MM.1S (cell line): ENCODE results near the gene TNKS1BP1.

ENCODE experiments used
- EZH2 ChIP-seq: fragments of 300-600 bp; sonication (generic); optimal IDR thresholded peaks from 2 replicates; pipeline ENCODE3; 2017; ENCODE audit warnings: low read depth, mild to moderate bottlenecking, antibody characterized with exemption, low read length, mixed read lengths
- TF ChIP-seq, protein P1 (sequence below): fragments of 300-600 bp; sonication (generic); IDR thresholded peaks from 2 replicates; pipeline ENCODE4 v1.5.1; 2016; ENCODE audit warnings: antibody characterized with exemption, low read length, mixed read lengths

DNA sequence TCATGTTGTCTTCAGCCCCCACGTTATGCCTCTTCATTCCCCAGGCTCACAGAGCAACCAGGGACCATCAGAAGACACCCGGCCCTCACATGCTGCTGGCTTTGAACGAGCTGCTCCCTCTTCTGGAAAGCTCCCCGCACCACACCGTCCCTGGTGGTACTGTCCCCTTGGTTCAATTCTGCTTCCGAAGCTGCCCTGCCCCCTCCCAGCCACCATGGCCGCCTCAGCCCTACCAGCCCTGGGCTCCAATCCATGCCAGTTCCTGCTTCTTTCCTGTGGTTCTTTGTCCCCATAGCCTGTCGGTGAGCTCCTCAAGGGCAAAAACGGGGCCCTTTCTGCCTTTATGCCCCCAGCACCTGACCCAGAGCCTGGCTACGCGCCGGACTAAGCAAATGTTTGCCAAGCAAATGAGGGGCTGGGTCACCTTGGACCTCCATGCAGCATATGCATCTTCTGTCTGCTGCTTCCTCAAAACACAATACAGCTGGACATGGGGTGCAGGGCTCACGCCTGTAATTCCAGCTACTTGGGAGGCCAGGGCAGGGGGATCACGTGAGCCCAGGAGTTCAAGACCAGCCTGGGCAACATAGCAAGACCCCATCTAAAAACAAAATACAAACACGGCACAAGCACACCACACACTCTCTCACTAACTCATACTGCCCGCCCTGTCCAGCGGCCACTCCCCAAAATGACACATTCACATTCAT, 21.3 kb downstream of the TNKS1BP1 start:
- TF ChIP-seq EZH2 = no peak
- TF ChIP-seq, protein P1, sequence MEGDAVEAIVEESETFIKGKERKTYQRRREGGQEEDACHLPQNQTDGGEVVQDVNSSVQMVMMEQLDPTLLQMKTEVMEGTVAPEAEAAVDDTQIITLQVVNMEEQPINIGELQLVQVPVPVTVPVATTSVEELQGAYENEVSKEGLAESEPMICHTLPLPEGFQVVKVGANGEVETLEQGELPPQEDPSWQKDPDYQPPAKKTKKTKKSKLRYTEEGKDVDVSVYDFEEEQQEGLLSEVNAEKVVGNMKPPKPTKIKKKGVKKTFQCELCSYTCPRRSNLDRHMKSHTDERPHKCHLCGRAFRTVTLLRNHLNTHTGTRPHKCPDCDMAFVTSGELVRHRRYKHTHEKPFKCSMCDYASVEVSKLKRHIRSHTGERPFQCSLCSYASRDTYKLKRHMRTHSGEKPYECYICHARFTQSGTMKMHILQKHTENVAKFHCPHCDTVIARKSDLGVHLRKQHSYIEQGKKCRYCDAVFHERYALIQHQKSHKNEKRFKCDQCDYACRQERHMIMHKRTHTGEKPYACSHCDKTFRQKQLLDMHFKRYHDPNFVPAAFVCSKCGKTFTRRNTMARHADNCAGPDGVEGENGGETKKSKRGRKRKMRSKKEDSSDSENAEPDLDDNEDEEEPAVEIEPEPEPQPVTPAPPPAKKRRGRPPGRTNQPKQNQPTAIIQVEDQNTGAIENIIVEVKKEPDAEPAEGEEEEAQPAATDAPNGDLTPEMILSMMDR = no peak
